Progenitor cell of endocrine pancreas (in vitro differentiated cells): Measurements from ENCODE around the gene PDIA5. TPM values are rescaled to one million over a fixed set of nuclear protein-coding genes. Genes with fewer than 3 reads are reported as not detected.

ENCODE experiments used
- DNase-seq: peaks from one replicate; pipeline ENCODE4 v3.0.0; 2021; ENCODE audit warnings: low spot score; ENCODE audit not compliant: unreplicated experiment
- H3K27ac Mint-ChIP-seq: 2 replicates; pipeline ENCODE4 v1.8.0; 2021; ENCODE audit warnings: mild to moderate bottlenecking, moderate library complexity, mixed read lengths
- H3K27me3 Mint-ChIP-seq: 2 replicates; pipeline ENCODE4 v1.8.0; 2021; ENCODE audit warnings: mixed read lengths
- H3K36me3 Mint-ChIP-seq: 2 replicates; pipeline ENCODE4 v1.8.0; 2022; ENCODE audit warnings: mixed read lengths; ENCODE audit not compliant: insufficient read depth
- H3K4me1 Mint-ChIP-seq: 2 replicates; pipeline ENCODE4 v1.8.0; 2021; ENCODE audit warnings: low read depth, mixed read lengths
- H3K4me3 Mint-ChIP-seq: 2 replicates; pipeline ENCODE4 v1.8.0; 2021; ENCODE audit warnings: low read depth, mild to moderate bottlenecking, moderate library complexity, mixed read lengths
- H3K9me3 Mint-ChIP-seq: 2 replicates; pipeline ENCODE4 v1.8.0; 2021; ENCODE audit warnings: low read depth, mixed read lengths
- CTCF ChIP-seq: fragments of 200-600 bp; sonication (generic); IDR thresholded peaks from one replicate; pipeline ENCODE4 v1.5.0; 2021; ENCODE audit warnings: antibody characterized with exemption, mild to moderate bottlenecking; ENCODE audit not compliant: unreplicated experiment
- total RNA-seq: library from RNA; stranded (reverse); gene quantifications from 2 replicates; pipeline ENCODE4 v1.2.1, GENCODE V29; 2021

PDIA5 gene
- total RNA-seq, 1 donor from 2014 or later, result 22.2 TPM

- H3K4me3 Mint-ChIP-seq, result no peak overlapping the region
- no peaks in the 10 kb centered on the region for H3K9me3 Mint-ChIP-seq
- H3K4me1 Mint-ChIP-seq, result no peaks in the 10 kb centered on the region
- TF ChIP-seq CTCF, result no peak
- no peaks in the 10 kb centered on the region for H3K36me3 Mint-ChIP-seq
- DNase-seq, result no peak
- no peak overlapping the region for H3K27ac Mint-ChIP-seq
- no peaks in the 10 kb centered on the region for H3K27me3 Mint-ChIP-seq
Measured at GRCh38 chr3:123180791-123181190, 114.0 kb downstream of the PDIA5 start.

DNA sequence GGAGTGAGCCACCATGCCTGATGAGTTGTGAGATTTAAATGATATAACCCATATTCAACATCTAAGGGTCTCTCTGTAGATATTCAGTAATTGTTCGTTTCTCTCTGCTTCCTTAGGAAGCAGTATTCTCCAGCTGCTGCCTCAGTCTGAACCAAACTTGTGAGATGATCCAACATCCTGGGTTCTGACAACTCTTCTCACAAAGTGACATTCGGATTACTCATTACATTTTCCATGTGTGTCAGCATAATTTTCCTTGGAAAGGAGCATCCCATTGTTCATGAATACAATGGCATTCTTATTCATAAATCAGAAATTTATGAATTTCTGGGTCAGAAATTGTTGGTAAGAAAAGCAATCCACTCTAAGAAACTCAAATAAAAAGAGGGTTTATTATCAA lies 119.9 kb downstream of the PDIA5 start:
- Mint-ChIP-seq H3K27ac (no peak overlapping the region), H3K4me3 (no peak overlapping the region), H3K4me1 (no peaks in the 10 kb centered on the region), H3K9me3 (no peaks in the 10 kb centered on the region), H3K36me3 (no peaks in the 10 kb centered on the region), H3K27me3 (no peaks in the 10 kb centered on the region)
- DNase-seq, result no peak
- TF ChIP-seq CTCF, result no peak

GRCh38 chr3:123188058-123188457 lies 121.2 kb downstream of the PDIA5 start:
- Mint-ChIP-seq H3K36me3 (no peaks in the 10 kb centered on the region), H3K27ac (no peak overlapping the region), H3K27me3 (no peaks in the 10 kb centered on the region), H3K4me3 (no peak overlapping the region), H3K4me1 (no peaks in the 10 kb centered on the region), H3K9me3 (no peaks in the 10 kb centered on the region)
- DNase-seq, result no peak
- TF ChIP-seq CTCF, result no peak

DNA sequence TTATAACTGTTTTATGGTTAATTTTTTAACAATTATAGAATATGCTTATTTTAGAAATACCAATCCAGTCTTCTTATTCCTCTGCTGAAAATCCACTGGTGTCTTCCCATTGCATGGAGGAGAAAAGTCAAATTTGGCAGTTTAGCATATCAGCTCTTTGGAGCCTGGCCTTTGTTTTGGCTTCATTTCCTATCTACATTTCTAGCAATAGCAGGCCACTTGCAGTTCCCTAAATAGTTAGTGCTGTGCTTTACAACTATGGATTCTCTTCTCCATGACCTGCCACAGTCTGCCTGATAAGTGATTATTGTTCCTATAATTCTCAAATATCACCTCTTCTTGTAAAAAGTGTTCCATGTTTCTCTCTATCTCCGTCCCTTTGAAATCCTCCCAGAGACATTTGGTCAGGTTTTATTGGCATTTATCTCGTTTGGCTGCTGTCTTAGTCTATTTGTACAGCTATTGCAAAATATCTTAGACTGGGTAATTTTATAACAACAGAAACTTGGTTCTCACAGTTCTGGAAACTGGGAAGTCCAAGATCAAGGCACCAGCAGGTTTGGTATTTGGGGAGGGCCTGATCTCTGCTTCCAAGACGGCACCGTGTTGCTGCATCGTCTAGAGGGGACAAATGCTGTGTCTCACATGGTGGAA lies 126.8 kb downstream of the PDIA5 start:
- no peak for TF ChIP-seq CTCF
- Mint-ChIP-seq H3K27me3 (no peaks in the 10 kb centered on the region), H3K9me3 (no peaks in the 10 kb centered on the region), H3K4me1 (peaks cover 4% of the 10 kb centered on the region), H3K36me3 (no peaks in the 10 kb centered on the region), H3K27ac (no peak overlapping the region), H3K4me3 (no peak overlapping the region)
- no peak for DNase-seq

- peak overlapping the region; percentile 15 for H3K27ac Mint-ChIP-seq
- H3K9me3 Mint-ChIP-seq, result no peaks in the 10 kb centered on the region
- no peak overlapping the region for H3K4me3 Mint-ChIP-seq
- no peaks in the 10 kb centered on the region for H3K27me3 Mint-ChIP-seq
- DNase-seq, result peak; percentile 41
- H3K4me1 Mint-ChIP-seq, result peaks cover 4% of the 10 kb centered on the region
- H3K36me3 Mint-ChIP-seq, result no peaks in the 10 kb centered on the region
- peak; percentile 58 for TF ChIP-seq CTCF
Measured at GRCh38 chr3:123194552-123194951, 127.7 kb downstream of the PDIA5 start.
